HG03442 (cell line): ENCODE results near the gene TIAM1.
A peak's percentile ranks its signal among the peaks of the same experiment; 100 is the strongest.

Experiments
- ATAC-seq: cut with Tn5 transposase; IDR thresholded peaks from one replicate; pipeline ENCODE4 v1.9.1; 2021; ENCODE audit warnings: mild to moderate bottlenecking, moderate library complexity; ENCODE audit not compliant: unreplicated experiment

TIAM1 gene

DNA sequence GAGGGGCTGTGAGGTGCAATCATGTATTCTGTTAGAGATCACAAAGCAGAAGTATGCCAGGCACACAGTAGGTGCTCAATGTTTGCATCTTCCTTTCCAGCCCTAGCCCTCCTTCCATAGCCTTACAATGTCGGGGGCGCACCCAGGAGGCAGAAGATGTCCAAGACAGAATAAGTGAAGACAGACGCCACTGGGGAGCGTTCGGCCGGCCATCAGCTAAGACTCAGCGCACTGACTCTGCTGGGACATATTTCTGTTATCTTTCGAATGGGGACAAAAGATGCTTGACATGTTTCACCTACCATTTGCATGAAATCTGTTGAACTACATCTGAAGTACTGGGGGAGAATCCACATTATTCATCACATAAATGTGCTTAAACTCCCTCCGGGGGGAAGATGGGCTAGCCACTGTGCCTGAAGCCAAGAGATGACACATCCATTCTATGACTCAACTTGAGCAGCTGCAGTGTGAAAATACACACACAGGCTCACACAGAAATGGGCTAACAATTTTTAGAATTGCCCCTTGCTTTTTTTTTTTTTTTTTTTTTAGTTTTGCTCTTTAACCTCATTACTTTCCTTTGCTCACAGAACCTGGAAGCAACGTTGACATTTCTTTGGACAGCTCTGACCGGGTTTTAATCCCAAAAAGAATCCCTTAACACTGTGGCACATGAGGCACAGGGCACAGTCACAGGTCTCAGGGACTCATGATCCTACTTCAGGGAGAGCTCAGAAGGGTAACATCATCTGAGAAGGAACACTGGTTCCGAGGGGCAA is 7.9 kb downstream of the TIAM1 start:
- peak; percentile 52 for ATAC-seq

DNA sequence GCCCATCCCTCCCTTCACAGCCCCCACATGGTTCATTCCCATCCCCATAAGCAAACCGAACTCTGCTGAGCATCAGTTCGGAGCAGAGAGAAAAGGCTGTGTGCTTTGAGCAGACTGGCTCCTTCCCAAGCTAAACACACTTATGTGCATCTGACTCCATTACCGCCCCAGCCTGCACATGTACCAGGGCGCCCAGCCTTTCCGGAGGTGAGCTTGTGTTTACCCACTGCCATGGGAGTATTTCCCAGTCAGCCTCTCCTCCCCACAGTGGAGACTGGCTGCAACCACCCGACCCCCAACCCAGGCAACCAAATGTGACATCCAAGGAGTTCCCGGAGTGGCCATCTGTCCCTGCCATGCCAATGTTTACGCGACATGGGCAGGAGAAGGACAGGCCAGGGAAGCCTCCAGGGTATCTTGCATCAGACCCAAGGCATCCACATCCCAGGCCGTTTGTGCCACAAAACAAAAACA is 9.4 kb downstream of the TIAM1 start:
- no peak for ATAC-seq

DNA sequence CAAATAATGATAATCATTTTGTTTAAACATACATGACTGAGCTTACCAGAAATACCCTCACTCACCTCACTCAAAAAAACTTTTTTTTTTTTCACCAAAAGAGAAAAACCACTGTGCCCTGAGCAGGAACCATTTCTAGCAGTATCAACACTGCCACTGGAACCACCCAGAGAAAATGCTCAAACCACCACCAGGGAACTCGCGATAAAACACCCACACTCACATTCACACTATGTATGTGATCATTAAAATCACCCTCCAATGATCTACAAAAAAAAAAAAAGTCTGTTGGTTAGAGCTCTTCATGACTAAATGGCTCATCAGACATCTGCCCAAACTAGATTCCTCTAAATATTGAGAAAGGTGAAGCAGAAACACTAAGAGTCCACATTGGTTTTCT is 11.5 kb downstream of the TIAM1 start:
- ATAC-seq, result no peak

DNA sequence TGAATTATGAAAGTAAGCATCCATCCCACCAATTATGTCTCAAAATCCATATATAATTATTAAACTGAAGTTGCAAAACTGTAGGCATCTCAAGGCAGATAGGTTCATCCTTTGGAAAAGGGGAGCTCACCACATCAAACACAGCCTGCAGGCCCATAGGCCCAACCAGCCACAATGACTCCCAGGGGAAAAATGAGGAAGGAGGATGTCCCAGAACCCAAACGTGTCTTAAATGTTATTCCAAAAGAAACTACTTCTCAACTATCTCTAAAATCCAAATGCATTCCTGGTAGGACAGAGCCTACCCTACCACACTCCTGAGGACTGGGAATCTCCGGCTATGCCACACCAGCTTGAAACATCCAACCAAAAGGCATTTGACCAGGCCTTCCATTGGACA is 12.8 kb downstream of the TIAM1 start:
- ATAC-seq, result no peak

DNA sequence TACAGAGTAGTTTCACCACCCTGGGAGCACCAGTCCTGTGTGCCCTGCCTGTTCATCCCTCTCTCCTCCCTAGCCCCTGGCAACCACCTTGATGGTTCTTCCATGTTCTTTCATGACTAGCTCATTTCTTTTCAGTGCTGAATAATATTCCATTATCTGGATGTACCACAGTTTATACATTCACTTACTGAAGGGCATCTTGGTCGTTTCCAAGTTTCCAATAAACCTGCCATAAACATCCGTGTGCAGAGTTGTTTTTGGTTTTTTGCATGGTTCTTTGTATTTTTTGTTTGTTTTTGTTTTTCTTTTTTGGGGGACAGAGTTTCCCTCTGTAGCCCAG is 13.9 kb downstream of the TIAM1 start:
- no peak for ATAC-seq

DNA sequence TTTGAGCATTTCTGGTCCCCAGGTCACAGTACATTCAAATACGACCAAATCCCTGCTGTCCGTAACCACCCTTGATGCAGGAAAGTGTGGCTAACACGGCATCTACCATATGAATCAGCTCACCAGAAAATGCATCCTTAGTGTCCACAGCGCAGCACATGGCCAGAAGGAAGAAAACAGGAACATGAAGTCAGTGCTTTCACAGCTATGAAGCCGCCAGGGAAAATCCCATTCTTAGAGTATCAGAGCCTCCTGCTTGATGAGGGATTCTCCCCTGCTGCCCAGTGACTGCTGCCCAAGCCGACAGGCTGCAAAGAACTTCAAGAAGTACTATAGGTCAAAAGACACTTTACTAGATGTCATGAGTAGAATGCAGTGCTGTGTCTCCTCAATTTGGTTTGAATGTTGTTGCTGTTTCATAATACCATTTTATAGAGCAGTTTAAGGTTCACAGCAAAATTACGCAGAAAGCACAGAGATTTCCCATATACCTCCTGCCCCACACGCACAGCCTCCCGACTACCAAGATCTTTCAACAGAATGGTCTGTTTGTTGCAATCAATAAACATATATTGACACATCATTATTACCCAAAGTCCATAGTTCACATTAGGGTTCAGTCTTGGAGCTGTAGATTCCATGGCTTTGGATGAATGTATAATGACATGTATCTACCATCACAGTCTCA is 14.5 kb downstream of the TIAM1 start:
- no peak for ATAC-seq

DNA sequence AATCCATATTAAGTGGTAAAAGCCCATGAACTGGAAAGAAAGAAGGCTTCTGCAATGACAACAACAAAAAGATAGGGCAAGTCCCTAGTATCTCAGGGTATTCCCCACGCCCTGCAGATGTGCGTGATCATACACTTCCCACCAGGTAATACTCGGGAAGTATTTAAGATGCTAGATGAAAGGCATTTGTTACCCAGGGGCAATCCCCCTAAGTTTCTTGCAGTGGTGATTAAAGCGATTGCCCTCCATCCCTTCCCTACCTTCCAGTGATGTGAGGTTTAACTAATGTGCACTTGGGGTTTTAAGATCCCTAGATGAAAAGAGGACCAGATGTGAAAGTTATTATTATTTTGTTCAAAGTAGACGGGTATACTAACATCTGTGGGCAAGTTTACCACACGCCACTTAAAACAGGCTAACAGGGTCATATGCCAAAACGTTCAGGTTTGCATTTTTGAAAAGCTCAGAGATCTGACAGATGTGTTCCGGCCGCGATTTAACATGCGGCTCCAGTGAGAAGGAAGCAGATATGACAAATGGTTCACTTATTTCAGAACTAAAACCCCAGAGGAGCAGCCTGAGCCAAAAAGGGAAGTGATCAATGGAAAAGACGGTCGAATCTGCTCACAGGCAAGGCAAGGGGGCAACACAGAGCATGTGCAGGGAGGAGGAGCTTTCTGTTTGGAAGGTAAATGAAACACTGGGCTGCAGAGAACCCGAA is 17.4 kb downstream of the TIAM1 start:
- ATAC-seq, result peak; percentile 95

DNA sequence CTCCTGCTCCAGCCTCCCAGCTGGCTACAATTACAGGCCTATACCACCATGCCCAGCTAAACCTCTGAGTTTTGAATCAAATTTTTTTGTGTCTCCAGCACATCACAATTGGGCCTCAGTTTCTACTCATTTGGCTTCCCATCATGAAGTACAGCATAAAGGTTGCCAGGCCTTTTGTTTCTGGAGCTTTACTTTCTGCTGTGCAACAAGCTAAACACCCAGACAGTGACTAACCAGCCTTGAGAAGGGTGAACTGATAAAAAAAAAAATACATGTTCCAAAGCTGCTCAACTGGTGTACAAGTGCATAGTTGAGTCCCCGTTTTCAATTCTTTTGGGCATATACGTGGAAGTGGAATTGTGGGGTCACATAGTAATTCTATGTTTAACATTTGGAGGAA is 25.1 kb downstream of the TIAM1 start:
- ATAC-seq, result no peak

DNA sequence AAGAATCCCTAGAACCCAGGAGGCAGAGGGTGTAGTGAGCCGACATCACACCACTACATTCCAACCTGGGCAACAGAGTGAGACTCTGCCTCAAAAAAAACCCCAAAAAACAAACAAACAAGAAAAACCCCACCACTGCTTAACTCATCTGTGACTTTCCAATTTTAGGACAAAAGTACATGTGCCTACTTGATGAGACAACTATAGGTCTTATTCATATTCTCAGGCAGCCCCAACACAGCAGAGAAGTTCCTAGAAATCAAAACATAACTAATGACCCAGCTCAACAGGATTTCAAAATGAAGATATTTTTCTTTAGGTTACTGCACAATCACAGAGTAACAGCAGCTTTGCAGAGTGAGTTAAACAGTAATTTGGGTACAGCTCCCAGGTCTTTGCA is 26.4 kb downstream of the TIAM1 start:
- no peak for ATAC-seq

DNA sequence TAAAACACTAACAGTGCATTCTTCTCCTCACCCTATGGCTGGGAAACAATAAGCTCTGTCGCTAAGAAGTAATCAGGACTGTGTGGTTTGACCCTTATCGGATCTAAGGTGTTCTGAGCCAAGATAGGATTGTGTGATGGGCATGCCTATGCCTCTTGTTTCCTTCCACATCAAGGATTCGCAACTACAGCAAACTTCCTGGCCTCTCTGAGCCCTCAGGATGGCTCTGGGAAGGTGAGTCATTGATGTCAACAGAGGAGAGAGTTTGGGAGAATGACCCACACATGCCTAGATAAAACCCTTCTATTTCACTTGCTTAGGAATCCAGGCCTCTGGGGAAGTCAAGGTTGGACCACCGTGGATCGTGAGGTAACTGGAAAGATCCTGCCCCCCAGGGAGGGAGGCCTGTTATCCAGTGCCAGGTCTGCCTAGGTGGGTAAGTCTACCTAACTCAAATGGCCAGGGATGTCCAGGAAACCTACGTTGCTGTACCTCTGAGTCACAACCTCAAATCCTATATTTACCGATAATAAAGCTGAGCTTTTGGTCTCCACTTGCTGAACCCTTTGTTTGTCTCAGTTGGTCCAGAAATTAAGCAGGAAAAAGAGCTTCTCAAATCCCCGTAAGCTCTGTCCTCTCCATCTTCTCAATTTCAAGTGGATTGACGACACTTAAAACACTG is 27.4 kb downstream of the TIAM1 start:
- ATAC-seq, result no peak

DNA sequence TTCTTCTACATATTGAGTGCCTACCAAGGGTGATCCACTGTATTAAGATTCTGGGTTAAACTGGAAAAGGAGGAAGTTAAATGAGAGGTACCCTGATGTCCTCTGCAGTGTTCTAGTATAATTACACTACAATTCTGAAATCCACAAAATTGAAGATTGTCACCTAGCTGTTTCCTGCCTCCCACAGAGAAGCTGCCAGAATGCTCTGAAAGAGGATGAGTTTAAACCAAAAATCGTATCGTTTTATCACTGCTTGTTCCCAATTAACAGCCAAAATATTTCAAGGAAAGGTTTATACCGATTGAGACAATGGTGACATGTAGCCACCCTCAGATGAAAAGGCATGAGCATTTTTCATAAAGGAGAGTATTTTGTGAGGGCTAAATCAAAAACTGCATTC is 28.0 kb downstream of the TIAM1 start:
- ATAC-seq, result no peak

DNA sequence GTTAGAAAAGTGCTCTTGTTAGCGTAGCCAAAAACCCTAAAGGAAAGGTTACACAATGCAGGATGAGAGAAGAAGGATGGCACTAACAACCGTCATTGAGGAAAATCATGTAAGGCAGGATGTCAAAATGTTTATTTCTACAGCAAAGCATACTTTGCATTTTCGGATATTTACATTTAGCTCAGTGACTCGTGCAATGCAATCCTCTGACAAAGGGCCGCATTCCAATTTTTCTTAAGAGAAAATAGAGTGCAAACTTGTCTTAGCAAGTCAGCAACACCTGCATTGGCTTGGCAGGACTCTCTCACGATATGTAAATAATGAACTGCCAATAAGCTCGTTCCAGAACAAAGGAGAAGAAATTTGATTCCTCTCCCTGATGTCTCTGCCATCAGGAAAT is 33.3 kb downstream of the TIAM1 start:
- no peak for ATAC-seq

DNA sequence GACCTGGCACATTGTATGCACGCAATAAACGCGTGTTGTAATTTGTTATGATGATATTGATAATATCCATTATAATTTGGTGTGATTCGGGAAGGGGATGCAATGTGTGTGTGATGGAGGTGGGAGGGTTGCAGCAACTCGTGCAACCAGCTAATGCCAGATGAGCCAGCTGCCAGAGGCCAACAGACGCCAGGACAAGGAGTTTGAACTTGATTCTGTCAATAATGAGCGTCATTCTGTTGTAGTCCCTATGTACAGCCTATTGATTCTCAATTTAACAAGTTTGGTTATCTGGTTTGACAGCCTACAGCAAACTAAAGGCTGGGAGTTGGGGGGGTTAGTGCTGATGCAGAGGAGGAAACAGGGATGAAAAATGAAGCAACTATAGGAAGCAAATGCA is 35.5 kb downstream of the TIAM1 start:
- ATAC-seq, result no peak

DNA sequence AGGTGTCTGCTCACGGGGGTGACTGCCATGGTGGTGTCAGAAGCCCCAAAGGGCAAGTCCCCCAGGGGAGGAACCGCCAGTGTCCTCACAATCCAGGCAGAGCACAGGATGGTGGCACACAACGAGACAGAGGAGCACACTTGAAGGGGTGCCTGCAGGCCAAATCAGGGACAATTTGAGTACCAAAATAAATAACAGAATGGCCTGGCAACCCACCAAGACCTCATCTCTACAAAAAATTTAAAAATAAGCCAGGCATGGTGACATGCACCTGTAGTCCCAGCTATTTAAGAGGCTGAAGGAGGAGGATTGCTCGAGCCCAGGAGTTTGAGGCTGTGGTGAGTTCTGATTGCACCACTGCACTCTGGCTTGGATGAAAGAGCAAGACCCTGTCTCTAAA is 38.2 kb downstream of the TIAM1 start:
- ATAC-seq, result no peak

DNA sequence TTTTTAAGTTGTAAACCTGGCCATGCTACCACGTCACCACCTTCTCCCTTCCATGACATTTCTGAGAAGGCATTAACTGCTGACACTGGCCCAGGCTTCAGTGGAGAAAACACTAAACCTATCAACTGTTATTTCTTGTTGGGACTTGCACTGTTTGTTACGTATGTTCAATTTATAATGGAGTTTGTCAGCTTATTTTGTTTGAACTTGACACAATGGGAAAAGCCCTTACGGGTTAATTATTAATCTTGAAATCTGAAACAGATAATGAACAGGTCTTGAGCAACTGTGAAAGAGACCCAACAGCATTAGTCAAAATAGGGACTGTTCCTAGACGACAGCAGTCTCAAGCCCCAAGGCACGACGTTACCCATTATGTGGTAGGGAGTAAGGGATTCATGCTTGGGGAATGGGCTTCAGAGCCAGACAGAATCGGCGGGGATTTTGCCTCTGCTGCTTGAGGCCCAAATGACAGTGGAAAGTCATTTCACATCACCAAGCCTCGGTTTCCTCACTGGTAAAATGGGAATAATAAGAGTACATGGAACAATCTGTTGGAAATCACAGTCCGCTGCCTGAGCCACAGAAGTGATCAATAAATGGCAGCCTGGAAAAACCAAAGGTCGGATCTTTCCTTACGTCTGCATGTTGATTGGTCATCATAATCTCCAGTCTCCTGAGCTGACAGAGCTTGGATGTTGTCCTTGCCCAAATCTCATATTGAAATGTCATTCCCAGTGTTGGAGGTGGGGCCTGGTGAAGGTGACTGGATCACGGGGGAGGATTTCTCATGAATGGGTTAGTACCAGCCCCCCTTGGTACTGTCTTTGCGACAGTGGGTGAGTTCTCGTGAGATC is 44.5 kb downstream of the TIAM1 start:
- ATAC-seq, result no peak

DNA sequence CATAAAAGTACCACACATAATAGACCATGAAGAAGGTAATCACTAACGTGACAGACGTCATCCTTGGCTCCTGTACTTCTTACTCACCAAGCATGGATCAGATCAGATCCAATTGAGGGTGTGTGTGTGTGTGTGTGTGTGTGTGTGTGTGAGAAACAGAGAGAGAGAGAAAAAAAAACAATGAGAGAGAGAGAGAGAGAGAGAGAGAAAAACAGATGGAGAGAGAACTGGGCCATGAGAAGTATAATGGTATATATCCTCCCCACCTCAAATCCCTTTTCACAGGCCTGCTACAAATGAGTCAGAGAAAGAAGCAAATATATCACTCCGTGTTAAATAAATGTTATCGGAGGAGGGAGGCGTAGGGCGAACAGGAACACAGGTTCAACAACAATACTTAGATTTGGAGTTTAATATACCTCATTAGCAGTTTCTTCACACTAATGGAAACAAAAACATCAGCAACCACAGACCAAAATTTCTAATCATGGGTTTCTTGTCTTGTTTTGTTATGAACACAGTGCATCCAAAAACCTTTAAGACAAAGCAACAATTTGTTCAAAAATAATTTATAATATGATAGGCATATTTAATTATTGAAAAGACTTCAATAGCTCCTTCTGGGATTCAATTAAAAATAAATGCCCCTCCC is 45.3 kb downstream of the TIAM1 start:
- no peak for ATAC-seq

DNA sequence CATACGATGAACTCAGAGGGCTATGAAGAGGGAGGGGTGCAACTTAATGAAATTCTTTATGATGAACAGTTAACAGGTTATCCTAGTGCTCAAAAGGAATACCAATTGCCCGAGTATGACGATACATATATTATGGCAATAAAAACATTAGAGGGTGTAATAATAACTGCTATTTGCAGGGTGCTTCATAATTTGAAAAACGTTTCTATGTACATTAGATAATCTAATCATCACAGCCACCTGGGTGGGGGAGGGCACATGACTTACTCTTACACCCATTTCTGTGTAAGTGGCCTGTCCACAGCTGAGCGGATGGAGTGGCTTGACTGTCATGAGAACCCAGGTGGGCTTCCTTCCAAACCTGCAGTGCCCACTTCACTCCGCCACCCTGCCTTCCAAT is 46.3 kb downstream of the TIAM1 start:
- ATAC-seq, result no peak

DNA sequence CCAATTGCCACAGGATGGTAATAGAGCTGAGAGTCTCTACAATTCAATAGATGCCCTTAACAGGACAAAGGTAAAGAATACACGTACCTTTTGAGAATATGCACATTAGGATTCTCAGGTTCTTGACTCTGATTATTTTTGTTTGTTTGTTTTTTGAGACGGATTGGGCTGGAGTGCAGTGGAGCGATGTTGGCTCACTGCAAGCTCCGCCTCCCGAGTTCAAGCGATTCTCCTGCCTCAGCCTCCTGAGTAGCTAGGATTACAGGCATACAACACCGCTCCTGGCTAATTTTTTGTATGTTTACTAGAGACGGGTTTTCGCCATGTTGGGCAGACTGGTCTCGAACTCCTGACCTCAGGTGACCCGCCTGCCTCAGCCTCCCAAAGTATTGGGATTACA is 48.4 kb downstream of the TIAM1 start:
- no peak for ATAC-seq

DNA sequence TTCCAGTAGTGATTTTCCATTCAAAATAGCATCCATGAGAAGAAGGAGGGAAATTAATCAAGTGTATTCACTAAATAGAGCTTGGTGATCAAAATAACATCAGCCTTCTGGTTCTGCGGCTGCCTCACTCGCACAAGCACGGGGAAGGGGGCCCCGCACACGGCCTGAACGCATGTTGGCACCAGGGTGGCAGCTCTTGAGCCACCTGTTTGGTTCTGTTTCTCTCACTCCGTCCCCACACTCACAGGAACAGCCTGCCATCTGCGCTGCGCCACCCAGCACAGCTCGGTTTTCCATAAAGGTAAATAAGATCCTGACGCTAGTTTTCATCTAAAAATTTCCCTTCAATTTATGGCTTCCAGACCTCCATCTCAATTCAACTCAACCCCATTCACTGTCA is 49.4 kb downstream of the TIAM1 start:
- no peak for ATAC-seq

DNA sequence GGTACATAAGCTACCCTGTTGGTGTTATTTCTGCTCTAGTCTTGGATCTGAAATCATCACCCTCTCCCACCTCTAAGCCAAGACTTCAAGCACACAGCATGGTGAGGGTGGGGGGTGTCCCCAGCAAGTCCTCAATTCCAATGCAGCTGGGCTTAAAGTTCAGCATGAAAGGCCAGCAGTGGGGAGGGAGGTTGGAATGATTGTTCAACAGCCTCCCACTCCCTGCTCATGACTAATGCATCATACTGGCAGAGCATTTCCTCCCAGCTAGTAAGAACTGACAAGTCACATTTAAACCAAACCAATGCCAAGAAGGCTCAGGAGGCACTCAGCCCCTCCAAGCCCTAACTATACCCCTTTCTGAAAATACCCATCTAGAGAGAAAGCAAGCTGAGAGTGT is 50.1 kb downstream of the TIAM1 start:
- no peak for ATAC-seq
